H4 (cell line): ENCODE data around the gene MCCC2. TPM values are rescaled to one million over a fixed set of nuclear protein-coding genes. Genes with fewer than 3 reads are reported as not detected.
"Not testable (repeated sequence)": the region's sequence is repeated elsewhere in the genome, so short reads cannot be mapped to it uniquely, and the experiment has no call there.

Experiments
- DNase-seq: peaks from one replicate; pipeline ENCODE4 v3.0.0-alpha.2; 2015; ENCODE audit warnings: low spot score
- total RNA-seq: library from RNA; depleted of rRNA; stranded (reverse); fragments of >200 nt; shearing (Covaris generic); gene quantifications from 2 replicates; pipeline ENCODE4 v1.2.3, GENCODE V29; 2014

The MCCC2 gene
- total RNA-seq, 1 experiment from 2014 or later = 46.2 TPM

GRCh38 chr5:71597001-71597400, 9.9 kb downstream of the MCCC2 start:
- no peak for DNase-seq

GRCh38 chr5:71600783-71601182, 13.6 kb downstream of the MCCC2 start:
- no peak for DNase-seq

GRCh38 chr5:71601222-71602026, 14.3 kb downstream of the MCCC2 start:
- peak; percentile 97 for DNase-seq

GRCh38 chr5:71609916-71610315, 22.8 kb downstream of the MCCC2 start:
- DNase-seq = not testable (repeated sequence)

GRCh38 chr5:71615809-71616208, 28.7 kb downstream of the MCCC2 start:
- no peak for DNase-seq

- no peak for DNase-seq
Observed at GRCh38 chr5:71620630-71621029, 33.5 kb downstream of the MCCC2 start.

- no peak for DNase-seq
Observed at GRCh38 chr5:71621268-71621667, 34.1 kb downstream of the MCCC2 start.

GRCh38 chr5:71621741-71622140, 34.6 kb downstream of the MCCC2 start:
- DNase-seq = no peak

- DNase-seq = no peak
Observed at GRCh38 chr5:71623221-71623794, 36.2 kb downstream of the MCCC2 start.

GRCh38 chr5:71629950-71630349, 42.8 kb downstream of the MCCC2 start:
- DNase-seq = no peak

- DNase-seq = no peak
Observed at GRCh38 chr5:71631070-71631469, 43.9 kb downstream of the MCCC2 start.

- no peak for DNase-seq
Observed at GRCh38 chr5:71632168-71632567, 45.0 kb downstream of the MCCC2 start.

- no peak for DNase-seq
Observed at GRCh38 chr5:71633255-71634155, 46.4 kb downstream of the MCCC2 start.

- no peak for DNase-seq
Observed at GRCh38 chr5:71637133-71637532, 50.0 kb downstream of the MCCC2 start.

GRCh38 chr5:71640408-71640807, 53.3 kb downstream of the MCCC2 start:
- DNase-seq = no peak

- no peak for DNase-seq
Observed at GRCh38 chr5:71645030-71645429, 57.9 kb downstream of the MCCC2 start.

- not testable (repeated sequence) for DNase-seq
Observed at GRCh38 chr5:71650940-71651339, 63.8 kb downstream of the MCCC2 start.

GRCh38 chr5:71651579-71651978, 64.4 kb downstream of the MCCC2 start:
- no peak for DNase-seq

- no peak for DNase-seq
Observed at GRCh38 chr5:71652349-71652748, 65.2 kb downstream of the MCCC2 start.

GRCh38 chr5:71652803-71653543, 65.8 kb downstream of the MCCC2 start:
- DNase-seq = no peak

- DNase-seq = peak; percentile 14
Observed at GRCh38 chr5:71658916-71659662, 71.9 kb downstream of the MCCC2 start.
